SK-N-SH (cell line): Measurements from ENCODE around the gene ARHGEF10L. TPM values are rescaled to one million over a fixed set of nuclear protein-coding genes. Genes with fewer than 3 reads are reported as not detected.

Source experiments
- CTCF ChIA-PET: fragments of 300-600, 350-600 bp; formaldehyde crosslinking; extraction: SDS; loops from one replicate; lab custom pipeline; 2021; lab: Yijun Ruan, JAX
- POLR2A ChIA-PET: fragments of 350-600 bp; sonication (Branson Sonifier 250); formaldehyde crosslinking; extraction: SDS; loops from one replicate; lab custom pipeline; 2020; ENCODE audit warnings: antibody characterized with exemption, inconsistent platforms; lab: Yijun Ruan, JAX
- DNase-seq: peaks from one replicate; pipeline ENCODE4 v3.0.0; 2012
- H2AFZ ChIP-seq: fragments of 200-600 bp; sonication (generic); 2 replicates; pipeline ENCODE4 v1.8.1; 2016; ENCODE audit warnings: antibody characterized with exemption, mild to moderate bottlenecking, low read depth
- H3F3A ChIP-seq: fragments of 200-600 bp; sonication (generic); replicated peaks from 2 replicates; pipeline ENCODE3; 2016; ENCODE audit warnings: antibody characterized with exemption, mild to moderate bottlenecking; ENCODE audit not compliant: insufficient read depth
- H3K27ac ChIP-seq, 2 experiments: fragments of 200-500 bp in 1 of 2; fragments of 200-600 bp in 1 of 2; sonication (Bioruptor generic) in 1 of 2; sonication (generic), shearing (Covaris generic) in 1 of 2; 2 replicates each; pipeline versions ENCODE4 v1.5.1 to v1.6.1; 2014 to 2016; ENCODE audit warnings: low read depth in 2 of 2, inconsistent platforms in 1 of 2, low read length in 1 of 2, mild to moderate bottlenecking in 1 of 2, mixed read lengths in 1 of 2
- H3K27me3 ChIP-seq: fragments of 200-600 bp; sonication (generic), shearing (Covaris generic); 2 replicates; pipeline ENCODE4 v1.6.1; 2016; ENCODE audit warnings: mixed run types; ENCODE audit not compliant: insufficient read depth
- H3K36me3 ChIP-seq, 2 experiments: fragments of 200-500 bp in 1 of 2; fragments of 200-600 bp in 1 of 2; sonication (Bioruptor generic) in 1 of 2; sonication (generic) in 1 of 2; replicated peaks in 1 of 2; 2 replicates each; pipeline versions ENCODE3 to v1.5.1; 2014 to 2016; ENCODE audit warnings: low read length in 1 of 2, mild to moderate bottlenecking in 1 of 2; ENCODE audit not compliant: insufficient read depth in 2 of 2, control insufficient read depth in 1 of 2
- H3K4me1 ChIP-seq, 2 experiments: fragments of 200-500 bp in 1 of 2; fragments of 200-600 bp in 1 of 2; sonication (Bioruptor generic) in 1 of 2; sonication (generic), shearing (Covaris generic) in 1 of 2; 2 replicates each; pipeline versions ENCODE4 v1.5.1 to v1.6.1; 2014 to 2016; ENCODE audit warnings: low read depth in 1 of 2, low read length in 1 of 2, mixed run types in 1 of 2; ENCODE audit not compliant: insufficient read depth in 2 of 2, control insufficient read depth in 1 of 2
- H3K4me2 ChIP-seq: fragments of 200-600 bp; sonication (generic), shearing (Covaris generic); 2 replicates; pipeline ENCODE4 v1.6.1; 2017; ENCODE audit warnings: mixed run types
- H3K4me3 ChIP-seq, 2 experiments: fragments of 200-500 bp in 1 of 2; fragments of 200-600 bp in 1 of 2; sonication (Bioruptor generic) in 1 of 2; sonication (generic), shearing (Covaris generic) in 1 of 2; 2 replicates each; pipeline versions ENCODE4 v1.5.1 to v1.8.1; 2014 to 2016; ENCODE audit warnings: low read depth in 2 of 2, inconsistent platforms in 1 of 2, low read length in 1 of 2, mild to moderate bottlenecking in 1 of 2, mixed read lengths in 1 of 2, moderate library complexity in 1 of 2
- H3K79me2 ChIP-seq: fragments of 200-600 bp; sonication (generic); 2 replicates; pipeline ENCODE4 v1.8.1; 2017; ENCODE audit warnings: mild to moderate bottlenecking; ENCODE audit not compliant: insufficient read depth
- H3K9ac ChIP-seq: fragments of 200-600 bp; sonication (generic); 2 replicates; pipeline ENCODE4 v1.6.1; 2017; ENCODE audit warnings: mixed run types
- H3K9me2 ChIP-seq: fragments of 200-600 bp; sonication (generic); 2 replicates; pipeline ENCODE4 v1.6.1; 2017; ENCODE audit warnings: mixed run types
- H3K9me3 ChIP-seq: fragments of 200-600 bp; sonication (generic); 2 replicates; pipeline ENCODE4 v1.6.1; 2017; ENCODE audit warnings: mixed run types, mild to moderate bottlenecking, moderate library complexity
- H4K20me1 ChIP-seq: fragments of 200-600 bp; sonication (generic); 2 replicates; pipeline ENCODE4 v1.6.1; 2017; ENCODE audit warnings: mild to moderate bottlenecking, mixed run types; ENCODE audit not compliant: insufficient read depth
- EP300 ChIP-seq, 2 experiments: IDR thresholded peaks; 2 replicates each; pipeline versions ENCODE4 v1.4.0 to v1.6.1; 2012; ENCODE audit warnings: borderline replicate concordance in 1 of 2, low read depth in 1 of 2, low read length in 1 of 2
- FOSL2 ChIP-seq: IDR thresholded peaks from 2 replicates; pipeline ENCODE4 v1.4.0; 2012; ENCODE audit warnings: low read depth, mild to moderate bottlenecking, moderate library complexity, borderline replicate concordance
- GABPA ChIP-seq: IDR thresholded peaks from 2 replicates; pipeline ENCODE4 v1.4.0; 2012; ENCODE audit warnings: low read depth, mild to moderate bottlenecking
- MXI1 ChIP-seq: IDR thresholded peaks from 2 replicates; pipeline ENCODE4 v1.6.1; 2012; ENCODE audit warnings: mild to moderate bottlenecking, low read depth, low read length, improper control_type of control experiment
- NRF1 ChIP-seq: IDR thresholded peaks from 2 replicates; pipeline ENCODE4 v1.6.1; 2012; ENCODE audit warnings: low read depth, mild to moderate bottlenecking, low read length
- POLR2AphosphoS5 ChIP-seq: IDR thresholded peaks from 2 replicates; pipeline ENCODE4 v1.6.1; 2012; ENCODE audit warnings: low read depth, low read length
- RFX5 ChIP-seq: IDR thresholded peaks from 2 replicates; pipeline ENCODE4 v1.6.1; 2012; ENCODE audit warnings: mild to moderate bottlenecking, improper control_type of control experiment, low read length
- SIN3A ChIP-seq: IDR thresholded peaks from 2 replicates; pipeline ENCODE4 v1.6.1; 2012; ENCODE audit warnings: low read depth, mild to moderate bottlenecking, low read length, moderate library complexity, borderline replicate concordance
- SMC3 ChIP-seq: IDR thresholded peaks from 2 replicates; pipeline ENCODE4 v1.6.1; 2012; ENCODE audit warnings: low read depth, low read length, improper control_type of control experiment
- TCF12 ChIP-seq: IDR thresholded peaks from 2 replicates; pipeline ENCODE4 v1.4.0; 2012
- TEAD4 ChIP-seq: IDR thresholded peaks from 2 replicates; pipeline ENCODE4 v1.4.0; 2012; ENCODE audit warnings: mild to moderate bottlenecking, borderline replicate concordance; ENCODE audit not compliant: insufficient read depth
- WGBS: methylation state at CpG from one replicate; pipeline ENCODE4 v1.1.6; 2017; ENCODE audit warnings: low lambda C conversion rate; 5-methylcytosine and 5-hydroxymethylcytosine counted together
- polyA plus RNA-seq, 3 experiments: library from polyadenylated mRNA; depleted of rRNA; stranded (reverse); fragments of >200 nt; gene quantifications; 2 replicates each; pipeline ENCODE4 v1.2.3, GENCODE V29; 2012
- TF ChIP-seq, protein P1 (sequence below): fragments of 200-600 bp; sonication (generic); IDR thresholded peaks from 2 replicates; pipeline ENCODE4 v1.6.1; 2017; ENCODE audit warnings: antibody characterized with exemption, mild to moderate bottlenecking, moderate library complexity
- TF ChIP-seq, protein P2 (sequence below): fragments of 150-350 bp; IDR thresholded peaks from 2 replicates; pipeline ENCODE4 v1.6.1; 2017; ENCODE audit warnings: antibody characterized with exemption, low read length, low read depth, borderline replicate concordance
- TF ChIP-seq, protein P3 (sequence below): IDR thresholded peaks from 2 replicates; pipeline ENCODE4 v1.6.1; 2012; ENCODE audit warnings: mild to moderate bottlenecking, low read depth, low read length, moderate library complexity

Gene ARHGEF10L
- polyA plus RNA-seq, 1 of the 3 experiments (the other 2 are of a cell fraction), result 12.5 TPM

DNA sequence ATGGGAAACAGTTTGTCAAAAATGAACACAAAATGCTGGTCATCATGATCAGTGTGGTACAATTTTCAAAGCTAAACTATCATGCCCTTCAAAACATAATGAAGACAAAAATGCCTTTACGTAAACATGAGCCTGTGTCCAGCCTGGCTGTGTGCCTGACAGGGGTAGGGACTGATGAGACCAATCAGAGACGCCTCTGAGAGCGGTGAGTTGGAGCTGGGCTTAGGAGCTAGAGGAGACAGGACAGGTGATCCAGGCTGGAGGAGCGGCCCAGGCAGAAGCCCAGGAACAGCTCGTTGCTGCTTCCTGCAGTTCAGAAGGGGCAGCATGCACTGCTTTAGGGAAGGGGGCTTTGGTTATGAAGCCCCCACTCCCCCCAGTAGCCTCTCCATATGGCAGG is 70.0 kb downstream of the ARHGEF10L start:
- ChIA-PET CTCF (interaction anchor here (0.8 to 38.1 kb wide), 8 partner anchors 10 to 972 kb away, joined by 3 to 707 read pairs (median 3); no protein-coding TSS in a partner anchor), POLR2A (no interaction called here)
- DNase-seq, result no peak
- no peak for TF ChIP-seq GABPA
- no peak for TF ChIP-seq POLR2AphosphoS5
- no peak for TF ChIP-seq SMC3
- TF ChIP-seq RFX5, result no peak
- TF ChIP-seq TCF12, result no peak
- TF ChIP-seq, protein P1, sequence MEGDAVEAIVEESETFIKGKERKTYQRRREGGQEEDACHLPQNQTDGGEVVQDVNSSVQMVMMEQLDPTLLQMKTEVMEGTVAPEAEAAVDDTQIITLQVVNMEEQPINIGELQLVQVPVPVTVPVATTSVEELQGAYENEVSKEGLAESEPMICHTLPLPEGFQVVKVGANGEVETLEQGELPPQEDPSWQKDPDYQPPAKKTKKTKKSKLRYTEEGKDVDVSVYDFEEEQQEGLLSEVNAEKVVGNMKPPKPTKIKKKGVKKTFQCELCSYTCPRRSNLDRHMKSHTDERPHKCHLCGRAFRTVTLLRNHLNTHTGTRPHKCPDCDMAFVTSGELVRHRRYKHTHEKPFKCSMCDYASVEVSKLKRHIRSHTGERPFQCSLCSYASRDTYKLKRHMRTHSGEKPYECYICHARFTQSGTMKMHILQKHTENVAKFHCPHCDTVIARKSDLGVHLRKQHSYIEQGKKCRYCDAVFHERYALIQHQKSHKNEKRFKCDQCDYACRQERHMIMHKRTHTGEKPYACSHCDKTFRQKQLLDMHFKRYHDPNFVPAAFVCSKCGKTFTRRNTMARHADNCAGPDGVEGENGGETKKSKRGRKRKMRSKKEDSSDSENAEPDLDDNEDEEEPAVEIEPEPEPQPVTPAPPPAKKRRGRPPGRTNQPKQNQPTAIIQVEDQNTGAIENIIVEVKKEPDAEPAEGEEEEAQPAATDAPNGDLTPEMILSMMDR, result no peak
- no peak for TF ChIP-seq TEAD4
- TF ChIP-seq, protein P2, sequence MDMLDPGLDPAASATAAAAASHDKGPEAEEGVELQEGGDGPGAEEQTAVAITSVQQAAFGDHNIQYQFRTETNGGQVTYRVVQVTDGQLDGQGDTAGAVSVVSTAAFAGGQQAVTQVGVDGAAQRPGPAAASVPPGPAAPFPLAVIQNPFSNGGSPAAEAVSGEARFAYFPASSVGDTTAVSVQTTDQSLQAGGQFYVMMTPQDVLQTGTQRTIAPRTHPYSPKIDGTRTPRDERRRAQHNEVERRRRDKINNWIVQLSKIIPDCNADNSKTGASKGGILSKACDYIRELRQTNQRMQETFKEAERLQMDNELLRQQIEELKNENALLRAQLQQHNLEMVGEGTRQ, result no peak
- TF ChIP-seq SIN3A, result no peak
- TF ChIP-seq EP300 (IDR thresholded peaks at IDR 0.05; ENCODE audit: borderline replicate concordance in 1 of 2, low read depth in 1 of 2, low read length in 1 of 2), result no peak
- TF ChIP-seq FOSL2, result no peak
- TF ChIP-seq, protein P3, sequence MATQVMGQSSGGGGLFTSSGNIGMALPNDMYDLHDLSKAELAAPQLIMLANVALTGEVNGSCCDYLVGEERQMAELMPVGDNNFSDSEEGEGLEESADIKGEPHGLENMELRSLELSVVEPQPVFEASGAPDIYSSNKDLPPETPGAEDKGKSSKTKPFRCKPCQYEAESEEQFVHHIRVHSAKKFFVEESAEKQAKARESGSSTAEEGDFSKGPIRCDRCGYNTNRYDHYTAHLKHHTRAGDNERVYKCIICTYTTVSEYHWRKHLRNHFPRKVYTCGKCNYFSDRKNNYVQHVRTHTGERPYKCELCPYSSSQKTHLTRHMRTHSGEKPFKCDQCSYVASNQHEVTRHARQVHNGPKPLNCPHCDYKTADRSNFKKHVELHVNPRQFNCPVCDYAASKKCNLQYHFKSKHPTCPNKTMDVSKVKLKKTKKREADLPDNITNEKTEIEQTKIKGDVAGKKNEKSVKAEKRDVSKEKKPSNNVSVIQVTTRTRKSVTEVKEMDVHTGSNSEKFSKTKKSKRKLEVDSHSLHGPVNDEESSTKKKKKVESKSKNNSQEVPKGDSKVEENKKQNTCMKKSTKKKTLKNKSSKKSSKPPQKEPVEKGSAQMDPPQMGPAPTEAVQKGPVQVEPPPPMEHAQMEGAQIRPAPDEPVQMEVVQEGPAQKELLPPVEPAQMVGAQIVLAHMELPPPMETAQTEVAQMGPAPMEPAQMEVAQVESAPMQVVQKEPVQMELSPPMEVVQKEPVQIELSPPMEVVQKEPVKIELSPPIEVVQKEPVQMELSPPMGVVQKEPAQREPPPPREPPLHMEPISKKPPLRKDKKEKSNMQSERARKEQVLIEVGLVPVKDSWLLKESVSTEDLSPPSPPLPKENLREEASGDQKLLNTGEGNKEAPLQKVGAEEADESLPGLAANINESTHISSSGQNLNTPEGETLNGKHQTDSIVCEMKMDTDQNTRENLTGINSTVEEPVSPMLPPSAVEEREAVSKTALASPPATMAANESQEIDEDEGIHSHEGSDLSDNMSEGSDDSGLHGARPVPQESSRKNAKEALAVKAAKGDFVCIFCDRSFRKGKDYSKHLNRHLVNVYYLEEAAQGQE, result no peak
- TF ChIP-seq NRF1, result no peak
- TF ChIP-seq MXI1, result no peak
- no peaks in the 10 kb centered on the region for H3K9me2 ChIP-seq
- peaks cover 0 to 17% of the 10 kb centered on the region in 2 experiments; a peak in 1 of 4 replicates for H3K4me1 ChIP-seq
- H3K36me3 ChIP-seq, result peaks cover 6 to 19% of the 10 kb centered on the region in 2 experiments
- 81% methylated on average over 5 of the region's 5 CpGs for WGBS
- no peaks in the 10 kb centered on the region for H3K79me2 ChIP-seq
- no peak overlapping the region for H2AFZ ChIP-seq
- no peaks in the 10 kb centered on the region for H3F3A ChIP-seq
- no peak overlapping the region for H3K9ac ChIP-seq
- H4K20me1 ChIP-seq, result no peaks in the 10 kb centered on the region
- H3K4me3 ChIP-seq, result no peak overlapping the region
- no peaks in the 10 kb centered on the region for H3K9me3 ChIP-seq
- no peak overlapping the region; a peak in 1 of 4 replicates for H3K27ac ChIP-seq
- no peaks in the 10 kb centered on the region for H3K27me3 ChIP-seq
- H3K4me2 ChIP-seq, result no peak overlapping the region
